EL (cell line): ENCODE data around the gene ATP6V1G1.

Experiments used
- DNase-seq: peaks from one replicate; pipeline ENCODE4 v3.0.0-alpha.2; 2016

ATP6V1G1 gene

GRCh38 chr9:114613087-114613486 lies 25.5 kb downstream of the ATP6V1G1 start:
- no peak for DNase-seq

- DNase-seq: no peak
Measured at GRCh38 chr9:114613919-114614318, 26.4 kb downstream of the ATP6V1G1 start.

GRCh38 chr9:114614373-114614772 lies 26.8 kb downstream of the ATP6V1G1 start:
- DNase-seq: no peak

GRCh38 chr9:114616684-114617520 lies 29.3 kb downstream of the ATP6V1G1 start:
- DNase-seq: no peak

- DNase-seq: no peak
Measured at GRCh38 chr9:114619191-114619761, 31.7 kb downstream of the ATP6V1G1 start.

- no peak for DNase-seq
Measured at GRCh38 chr9:114621561-114621960, 34.0 kb downstream of the ATP6V1G1 start.

- peak; percentile 73 for DNase-seq
Measured at GRCh38 chr9:114621975-114622609, 34.5 kb downstream of the ATP6V1G1 start.

GRCh38 chr9:114624677-114625076 lies 37.1 kb downstream of the ATP6V1G1 start:
- no peak for DNase-seq

GRCh38 chr9:114626415-114627020 lies 38.9 kb downstream of the ATP6V1G1 start:
- DNase-seq: no peak

GRCh38 chr9:114627553-114627952 lies 40.0 kb downstream of the ATP6V1G1 start:
- DNase-seq: no peak

GRCh38 chr9:114629563-114630090 lies 42.1 kb downstream of the ATP6V1G1 start:
- no peak for DNase-seq

- no peak for DNase-seq
Measured at GRCh38 chr9:114631166-114631565, 43.6 kb downstream of the ATP6V1G1 start.

GRCh38 chr9:114633438-114634089 lies 46.0 kb downstream of the ATP6V1G1 start:
- DNase-seq: no peak

- DNase-seq: no peak
Measured at GRCh38 chr9:114634387-114634786, 46.8 kb downstream of the ATP6V1G1 start.

GRCh38 chr9:114638404-114638803 lies 50.8 kb downstream of the ATP6V1G1 start:
- DNase-seq: no peak

GRCh38 chr9:114641967-114642366 lies 54.4 kb downstream of the ATP6V1G1 start:
- DNase-seq: no peak

GRCh38 chr9:114643001-114643400 lies 55.4 kb downstream of the ATP6V1G1 start:
- DNase-seq: no peak

- no peak for DNase-seq
Measured at GRCh38 chr9:114643896-114644295, 56.3 kb downstream of the ATP6V1G1 start.
